Keratinocyte (primary cell): ENCODE measurements around the gene CACNB4. TPM values are rescaled to one million over a fixed set of nuclear protein-coding genes. Genes with fewer than 3 reads are reported as not detected.

Experiments used
- DNase-seq: peaks from one replicate; pipeline ENCODE4 v3.0.0-alpha.2; 2011; ENCODE audit warnings: low read depth, missing footprints, low spot score
- FAIRE-seq: peaks from 2 replicates; lab custom pipeline; 2011; peaks lifted over from hg19 to GRCh38; lab: Jason Lieb, UNC
- H2AFZ ChIP-seq: 2 replicates; pipeline ENCODE4 v1.6.0; 2012; ENCODE audit warnings: low read length, control low read depth, inconsistent platforms; ENCODE audit not compliant: control insufficient read depth
- H3K27ac ChIP-seq: 2 replicates; pipeline ENCODE4 v1.5.1; 2011; ENCODE audit warnings: low read length; ENCODE audit not compliant: control insufficient read depth, insufficient read depth
- H3K27me3 ChIP-seq: 3 replicates; pipeline ENCODE4 v1.6.0; 2011; ENCODE audit warnings: low read length; ENCODE audit not compliant: control insufficient read depth, insufficient read depth; ENCODE audit errors: extremely low read depth
- H3K36me3 ChIP-seq, 2 experiments: 2 replicates in 1 of 2; 3 replicates in 1 of 2; pipeline ENCODE4 v1.5.1; 2011; ENCODE audit warnings: low read length in 2 of 2, mild to moderate bottlenecking in 1 of 2; ENCODE audit not compliant: control insufficient read depth in 2 of 2, insufficient read depth in 2 of 2; ENCODE audit errors: extremely low read depth in 1 of 2
- H3K4me1 ChIP-seq: 3 replicates; pipeline ENCODE4 v1.5.1; 2011; ENCODE audit warnings: low read length; ENCODE audit not compliant: control insufficient read depth, insufficient read depth; ENCODE audit errors: extremely low read depth
- H3K4me2 ChIP-seq: 3 replicates; pipeline ENCODE4 v1.6.0; 2011; ENCODE audit warnings: low read depth, low read length; ENCODE audit not compliant: control insufficient read depth, insufficient read depth; ENCODE audit errors: extremely low read depth
- H3K4me3 ChIP-seq, 3 experiments: fragments of 200-600 bp in 1 of 3; sonication (generic) in 1 of 3; 2 replicates in 2 of 3; 3 replicates in 1 of 3; pipeline ENCODE4 v1.5.1; 2011 to 2016; ENCODE audit warnings: low read length in 3 of 3, mild to moderate bottlenecking in 3 of 3, control low read depth in 2 of 3, inconsistent platforms in 1 of 3, low read depth in 1 of 3, mixed read lengths in 1 of 3, mixed run types in 1 of 3, moderate library complexity in 1 of 3; ENCODE audit not compliant: control insufficient read depth in 2 of 3, insufficient read depth in 2 of 3; ENCODE audit errors: extremely low read depth in 1 of 3
- H3K79me2 ChIP-seq: 2 replicates; pipeline ENCODE4 v1.6.0; 2012; ENCODE audit warnings: low read length; ENCODE audit not compliant: control insufficient read depth, insufficient read depth
- H3K9ac ChIP-seq: 3 replicates; pipeline ENCODE4 v1.6.0; 2011; ENCODE audit warnings: low read length; ENCODE audit not compliant: control insufficient read depth, insufficient read depth; ENCODE audit errors: extremely low read depth
- H3K9me1 ChIP-seq: 3 replicates; pipeline ENCODE4 v1.6.0; 2011; ENCODE audit warnings: low read length; ENCODE audit not compliant: control insufficient read depth, insufficient read depth; ENCODE audit errors: extremely low read depth
- H3K9me3 ChIP-seq: 2 replicates; pipeline ENCODE4 v1.5.1; 2012; ENCODE audit warnings: low read depth, low read length; ENCODE audit not compliant: control insufficient read depth
- H4K20me1 ChIP-seq: 3 replicates; pipeline ENCODE4 v1.6.0; 2011; ENCODE audit warnings: low read length; ENCODE audit not compliant: control insufficient read depth, insufficient read depth; ENCODE audit errors: extremely low read depth
- EZH2 ChIP-seq: IDR thresholded peaks from one replicate; pipeline ENCODE4 v1.6.1; 2012; ENCODE audit warnings: inconsistent platforms, mild to moderate bottlenecking, low read length, moderate library complexity
- dilution Hi-C: fragments of 300-500 bp; cut with MboI; formaldehyde crosslinking; loops from one replicate; pipeline ENCODE4 v1.7.0; 2020; ENCODE audit warnings: low sequenced_read_pairs; ENCODE audit not compliant: extremely low pct_ligation_motif_present
- polyA plus RNA-seq, 5 experiments: library from polyadenylated mRNA; depleted of rRNA in 3 of 5; stranded (reverse) in 3 of 5; stranded (forward) in 1 of 5; unstranded in 1 of 5; fragments of >200 nt; gene quantifications; 1 replicate in 1 of 5; 2 replicates in 3 of 5; 3 replicates in 1 of 5; pipeline versions ENCODE4 v1.2.1 to v1.2.3, GENCODE V29; 2011 to 2012; ENCODE audit warnings: missing spikeins in 2 of 5, low read depth in 1 of 5, low replicate concordance in 1 of 5
- TF ChIP-seq, protein P1 (sequence below), 3 experiments: IDR thresholded peaks in 1 of 3; conservative IDR thresholded peaks in 1 of 3; optimal IDR thresholded peaks in 1 of 3; 2 replicates in 2 of 3; 3 replicates in 1 of 3; pipeline versions ENCODE3 to v1.5.1; 2011; ENCODE audit warnings: low read length in 3 of 3, mild to moderate bottlenecking in 3 of 3, moderate library complexity in 2 of 3, control low read depth in 1 of 3, inconsistent platforms in 1 of 3; ENCODE audit not compliant: insufficient read depth in 2 of 3; ENCODE audit errors: extremely low read depth in 1 of 3

Gene CACNB4
- polyA plus RNA-seq, 1 donor (not counting 4 experiments of a cell fraction or from before 2014, with no cell fraction given): 0.30 TPM

- no peak for FAIRE-seq
- dilution Hi-C loops: no loop called here
- TF ChIP-seq, protein P1, sequence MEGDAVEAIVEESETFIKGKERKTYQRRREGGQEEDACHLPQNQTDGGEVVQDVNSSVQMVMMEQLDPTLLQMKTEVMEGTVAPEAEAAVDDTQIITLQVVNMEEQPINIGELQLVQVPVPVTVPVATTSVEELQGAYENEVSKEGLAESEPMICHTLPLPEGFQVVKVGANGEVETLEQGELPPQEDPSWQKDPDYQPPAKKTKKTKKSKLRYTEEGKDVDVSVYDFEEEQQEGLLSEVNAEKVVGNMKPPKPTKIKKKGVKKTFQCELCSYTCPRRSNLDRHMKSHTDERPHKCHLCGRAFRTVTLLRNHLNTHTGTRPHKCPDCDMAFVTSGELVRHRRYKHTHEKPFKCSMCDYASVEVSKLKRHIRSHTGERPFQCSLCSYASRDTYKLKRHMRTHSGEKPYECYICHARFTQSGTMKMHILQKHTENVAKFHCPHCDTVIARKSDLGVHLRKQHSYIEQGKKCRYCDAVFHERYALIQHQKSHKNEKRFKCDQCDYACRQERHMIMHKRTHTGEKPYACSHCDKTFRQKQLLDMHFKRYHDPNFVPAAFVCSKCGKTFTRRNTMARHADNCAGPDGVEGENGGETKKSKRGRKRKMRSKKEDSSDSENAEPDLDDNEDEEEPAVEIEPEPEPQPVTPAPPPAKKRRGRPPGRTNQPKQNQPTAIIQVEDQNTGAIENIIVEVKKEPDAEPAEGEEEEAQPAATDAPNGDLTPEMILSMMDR (optimal IDR thresholded peaks at IDR 0.05 in 1 of 3, IDR thresholded peaks at IDR 0.05 in 1 of 3, conservative IDR thresholded peaks at IDR 0.05 in 1 of 3; ENCODE audit: extremely low read depth in 1 of 3, insufficient read depth in 2 of 3, low read length in 3 of 3): no peak
- TF ChIP-seq EZH2: no peak
Measured at GRCh38 chr2:151799886-151800292, 299.0 kb downstream of the CACNB4 start.

GRCh38 chr2:151796774-151797173 is 302.1 kb downstream of the CACNB4 start:
- dilution Hi-C loops: no loop called here
- H3K36me3 ChIP-seq: no peaks in the 10 kb centered on the region
- FAIRE-seq (peak; percentile 48), DNase-seq (no peak)
- H3K9ac ChIP-seq: no peak overlapping the region
- no peak overlapping the region for H3K4me3 ChIP-seq
- no peaks in the 10 kb centered on the region for H3K4me1 ChIP-seq
- H3K27ac ChIP-seq: no peak overlapping the region
- H2AFZ ChIP-seq: no peak overlapping the region
- no peak for TF ChIP-seq EZH2
- TF ChIP-seq, protein P1 (optimal IDR thresholded peaks at IDR 0.05 in 1 of 3, IDR thresholded peaks at IDR 0.05 in 1 of 3, conservative IDR thresholded peaks at IDR 0.05 in 1 of 3; ENCODE audit: extremely low read depth in 1 of 3, insufficient read depth in 2 of 3, low read length in 3 of 3): no peak
- no peak overlapping the region for H3K4me2 ChIP-seq
- no peaks in the 10 kb centered on the region for H3K9me3 ChIP-seq
- H4K20me1 ChIP-seq: no peaks in the 10 kb centered on the region
- H3K9me1 ChIP-seq: no peaks in the 10 kb centered on the region
- H3K27me3 ChIP-seq: no peaks in the 10 kb centered on the region
- no peaks in the 10 kb centered on the region for H3K79me2 ChIP-seq

More at GRCh38 chr2:151799886-151800292, 299.0 kb downstream of the CACNB4 start:
- no peaks in the 10 kb centered on the region for H4K20me1 ChIP-seq
- no peaks in the 10 kb centered on the region for H3K27me3 ChIP-seq
- H3K79me2 ChIP-seq: no peaks in the 10 kb centered on the region
- DNase-seq: no peak
- H3K36me3 ChIP-seq: peaks cover 0 to 2% of the 10 kb centered on the region in 2 experiments
- no peak overlapping the region for H3K27ac ChIP-seq
- no peak overlapping the region for H3K4me3 ChIP-seq
- H3K9ac ChIP-seq: no peak overlapping the region
- no peaks in the 10 kb centered on the region for H3K4me1 ChIP-seq
- H3K9me1 ChIP-seq: no peaks in the 10 kb centered on the region
- H3K9me3 ChIP-seq: no peaks in the 10 kb centered on the region
- no peak overlapping the region for H2AFZ ChIP-seq
- no peak overlapping the region for H3K4me2 ChIP-seq
